BJ (cell line): Measurements from ENCODE around the gene FGGY. TPM values are rescaled to one million over a fixed set of nuclear protein-coding genes. Genes with fewer than 3 reads are reported as not detected.
A peak's percentile ranks its signal among the peaks of the same experiment; 100 is the strongest.

Experiments
- CTCF ChIA-PET: fragments of 350-600 bp; formaldehyde crosslinking; extraction: SDS; loops from one replicate; lab custom pipeline; 2021; ENCODE audit warnings: antibody characterized with exemption, inconsistent platforms; lab: Yijun Ruan, JAX
- POLR2A ChIA-PET: fragments of 300-600 bp; sonication (Branson Sonifier 250); formaldehyde crosslinking; extraction: SDS; loops from one replicate; lab custom pipeline; 2021; ENCODE audit warnings: antibody characterized with exemption; lab: Charles Lee
- DNase-seq: peaks from one replicate; pipeline ENCODE4 v3.0.0-alpha.2; 2011; ENCODE audit warnings: low read depth
- H3K27me3 ChIP-seq: 2 replicates; pipeline ENCODE4 v1.6.0; 2011; ENCODE audit warnings: low read length; ENCODE audit not compliant: control insufficient read depth, insufficient read depth
- H3K36me3 ChIP-seq: 2 replicates; pipeline ENCODE4 v1.5.1; 2011; ENCODE audit warnings: low read length; ENCODE audit not compliant: control insufficient read depth, insufficient read depth
- H3K4me3 ChIP-seq: 2 replicates; pipeline ENCODE4 v1.5.1; 2011; ENCODE audit warnings: low read depth, mild to moderate bottlenecking, control low read depth, low read length
- CTCF ChIP-seq: IDR thresholded peaks from 2 replicates; pipeline ENCODE4 v1.5.1; 2011; ENCODE audit warnings: low read depth, mild to moderate bottlenecking, control low read depth, inconsistent platforms, low read length, moderate library complexity; ENCODE audit not compliant: insufficient read depth
- polyA plus RNA-seq: library from polyadenylated mRNA; depleted of rRNA; stranded (reverse); fragments of >200 nt; gene quantifications from 2 replicates; pipeline ENCODE4 v1.2.3, GENCODE V29; 2011

Gene FGGY
- polyA plus RNA-seq, 1 experiment = 9.9 TPM

GRCh38 chr1:59635097-59635496 lies 338.2 kb downstream of the FGGY start:
- Histone ChIP-seq H3K4me3 (no peak overlapping the region), H3K36me3 (no peaks in the 10 kb centered on the region), H3K27me3 (no peaks in the 10 kb centered on the region)
- DNase-seq = no peak
- ChIA-PET POLR2A (no interaction called here), CTCF (no interaction called here)
- no peak for TF ChIP-seq CTCF

- Histone ChIP-seq H3K4me3 (no peak overlapping the region), H3K36me3 (no peaks in the 10 kb centered on the region), H3K27me3 (no peaks in the 10 kb centered on the region)
- CTCF ChIA-PET = interaction anchor here (0.7 kb wide), 2 partner anchors 854 to 856 kb away, joined by 3 read pairs; no protein-coding TSS in a partner anchor
- TF ChIP-seq CTCF = 0 out of 2 replicates have a peak, but pooled peaks have one; percentile 17
- POLR2A ChIA-PET = no interaction called here
- peak; percentile 62 for DNase-seq
Measured at GRCh38 chr1:59638231-59638711, 341.4 kb downstream of the FGGY start.

GRCh38 chr1:59639266-59639665 lies 342.4 kb downstream of the FGGY start:
- DNase-seq = peak; percentile 35
- Histone ChIP-seq H3K27me3 (no peaks in the 10 kb centered on the region), H3K36me3 (no peaks in the 10 kb centered on the region), H3K4me3 (no peak overlapping the region)
- POLR2A ChIA-PET = no interaction called here
- CTCF ChIA-PET = no interaction called here
- no peak for TF ChIP-seq CTCF

GRCh38 chr1:59640851-59641250 lies 344.0 kb downstream of the FGGY start:
- CTCF ChIA-PET = interaction anchor here (0.6 to 1.3 kb wide), 2 partner anchors 9 to 16 kb away, joined by 3 to 6 read pairs; no protein-coding TSS in a partner anchor
- H3K36me3 ChIP-seq = no peaks in the 10 kb centered on the region
- POLR2A ChIA-PET = no interaction called here
- no peak for TF ChIP-seq CTCF
- no peaks in the 10 kb centered on the region for H3K27me3 ChIP-seq
- H3K4me3 ChIP-seq = no peak overlapping the region
- no peak for DNase-seq

GRCh38 chr1:59641836-59642235 lies 344.9 kb downstream of the FGGY start:
- POLR2A ChIA-PET = no interaction called here
- no peak overlapping the region for H3K4me3 ChIP-seq
- no peaks in the 10 kb centered on the region for H3K36me3 ChIP-seq
- TF ChIP-seq CTCF = no peak
- no peaks in the 10 kb centered on the region for H3K27me3 ChIP-seq
- DNase-seq = no peak
- CTCF ChIA-PET = interaction anchor here (1.3 kb wide), 1 partner anchor 10 kb away, joined by 6 read pairs; no protein-coding TSS in a partner anchor
